Upper lobe of right lung (tissue), 1 donor: Measurements from ENCODE around the gene P2RX2. TPM values are rescaled to one million over a fixed set of nuclear protein-coding genes. Genes with fewer than 3 reads are reported as not detected.

Experiments used
- ATAC-seq: fragments of 200-7000 bp; cut with Tn5 transposase; one replicate; pipeline ENCODE4 v1.9.1; 2020; ENCODE audit warnings: mild to moderate bottlenecking, moderate library complexity
- DNase-seq: peaks from one replicate; pipeline ENCODE4 v3.0.0-alpha.2; 2020
- H3K27ac ChIP-seq: fragments of 200-600 bp; one replicate; pipeline ENCODE4 v1.8.0; 2022
- H3K27me3 ChIP-seq: fragments of 200-600 bp; one replicate; pipeline ENCODE4 v1.8.0; 2022; ENCODE audit warnings: mild to moderate bottlenecking
- H3K36me3 ChIP-seq: fragments of 200-600 bp; one replicate; pipeline ENCODE4 v1.8.0; 2022
- H3K4me1 ChIP-seq: fragments of 200-600 bp; one replicate; pipeline ENCODE4 v1.8.0; 2022
- H3K4me3 ChIP-seq: fragments of 200-600 bp; one replicate; pipeline ENCODE4 v1.8.0; 2022; ENCODE audit warnings: mild to moderate bottlenecking
- H3K9me3 ChIP-seq: fragments of 200-600 bp; one replicate; pipeline ENCODE4 v1.8.0; 2022
- CTCF ChIP-seq: fragments of 200-600 bp; IDR thresholded peaks from one replicate; pipeline ENCODE4 v1.8.0; 2022; ENCODE audit warnings: antibody characterized with exemption
- intact Hi-C: fragments of 100-400 bp; cut with DNase I; formaldehyde crosslinking; loops from one replicate; pipeline ENCODE4 v1.11.0; 2022
- total RNA-seq: library from RNA; stranded (reverse); fragmentation: NEBNext Ultra II Directional; extraction: Animal tissue kit (Norgen Biotek cat#: 25700); gene quantifications from one replicate; pipeline ENCODE4 v1.2.1, GENCODE V29; 2021
- donor health status: DM: no; HTN: yes; CAD: no; lungs with severe emphysema.

Gene P2RX2
- total RNA-seq, 1 donor from 2014 or later = 0.55 TPM

GRCh38 chr12:132610051-132610759 lies 8.4 kb upstream of the P2RX2 start, which contains the start of gene LRCOL1:
LRCOL1 (minus strand) TSS chr12:132610582; CDS start chr12:132606251, 4,331 bp downstream.
- no peak for TF ChIP-seq CTCF
- intact Hi-C loops = loop anchor here (10.0 kb wide), 1 partner anchor 185 kb away; no protein-coding TSS in a partner anchor
- H3K4me3 ChIP-seq = peak within 1 kb of the TSS; percentile 11
- DNase-seq (peak; percentile 80), ATAC-seq (peak; percentile 81)
- peaks cover 28% of the 10 kb centered on the region for H3K27me3 ChIP-seq
- H3K4me1 ChIP-seq = no peaks in the 10 kb centered on the region
- H3K9me3 ChIP-seq = no peaks in the 10 kb centered on the region
- no peaks in the 10 kb centered on the region for H3K36me3 ChIP-seq
- H3K27ac ChIP-seq = peak within 1 kb of the TSS; percentile 43

GRCh38 chr12:132610866-132611602 lies 7.5 kb upstream of the P2RX2 start:
- no peak for TF ChIP-seq CTCF
- Histone ChIP-seq H3K4me1 (no peaks in the 10 kb centered on the region), H3K36me3 (no peaks in the 10 kb centered on the region), H3K4me3 (no peak overlapping the region), H3K27ac (no peak overlapping the region), H3K9me3 (no peaks in the 10 kb centered on the region), H3K27me3 (peaks cover 33% of the 10 kb centered on the region)
- DNase-seq (no peak), ATAC-seq (no peak)
- intact Hi-C loops = loop anchor here (10.0 kb wide), 1 partner anchor 186 kb away; no protein-coding TSS in a partner anchor

- ATAC-seq (no peak), DNase-seq (no peak)
- Histone ChIP-seq H3K4me1 (no peaks in the 10 kb centered on the region), H3K9me3 (no peaks in the 10 kb centered on the region), H3K36me3 (no peaks in the 10 kb centered on the region), H3K4me3 (no peak overlapping the region), H3K27me3 (peaks cover 34% of the 10 kb centered on the region), H3K27ac (no peak overlapping the region)
- no peak for TF ChIP-seq CTCF
- intact Hi-C loops = loop anchor here (10.0 kb wide), 1 partner anchor 187 kb away; no protein-coding TSS in a partner anchor
These were observed 7.0 kb upstream of the P2RX2 start for GRCh38 chr12:132611620-132612019.

GRCh38 chr12:132614029-132614428 lies 4.5 kb upstream of the P2RX2 start:
- Histone ChIP-seq H3K4me1 (peaks cover 5% of the 10 kb centered on the region), H3K36me3 (no peaks in the 10 kb centered on the region), H3K27me3 (peaks cover 41% of the 10 kb centered on the region), H3K4me3 (no peak overlapping the region), H3K9me3 (no peaks in the 10 kb centered on the region), H3K27ac (no peak overlapping the region)
- intact Hi-C loops = loop anchor here (10.0 kb wide), 1 partner anchor 189 kb away; no protein-coding TSS in a partner anchor
- DNase-seq = no peak
- no peak for ATAC-seq
- no peak for TF ChIP-seq CTCF

GRCh38 chr12:132614861-132615578 lies 3.6 kb upstream of the P2RX2 start:
- peak; percentile 86 for DNase-seq
- no peaks in the 10 kb centered on the region for H3K9me3 ChIP-seq
- H3K27ac ChIP-seq = no peak overlapping the region
- H3K4me3 ChIP-seq = no peak overlapping the region
- no peaks in the 10 kb centered on the region for H3K36me3 ChIP-seq
- peaks cover 5% of the 10 kb centered on the region for H3K4me1 ChIP-seq
- intact Hi-C loops = loop anchor here (10.0 kb wide), 1 partner anchor 190 kb away; no protein-coding TSS in a partner anchor
- H3K27me3 ChIP-seq = peaks cover 33% of the 10 kb centered on the region
- peak; percentile 88 for ATAC-seq
- peak; percentile 92 for TF ChIP-seq CTCF
